OCI-LY7 (cell line): Measurements from ENCODE around the gene C6orf52. TPM values are rescaled to one million over a fixed set of nuclear protein-coding genes. Genes with fewer than 3 reads are reported as not detected.
"Not testable (repeated sequence)": the region's sequence is repeated elsewhere in the genome, so short reads cannot be mapped to it uniquely, and the experiment has no call there.

Experiments
- BruUV-seq: library from RNA; stranded (reverse); fragments of 400-500 nt; replicated peaks from 2 replicates; lab custom pipeline; 2021; lab: Mats Ljungman, UMichigan
- CTCF ChIA-PET: fragments of 300-600 bp; sonication (Branson Sonifier 250); formaldehyde crosslinking; loops from one replicate; lab custom pipeline; 2022; ENCODE audit warnings: antibody characterized with exemption; ENCODE audit not compliant: unreplicated experiment; lab: Charles Lee
- POLR2A ChIA-PET: fragments of 300-600 bp; sonication (Branson Sonifier 250); formaldehyde crosslinking; loops from one replicate; lab custom pipeline; 2022; ENCODE audit warnings: antibody characterized with exemption; lab: Charles Lee
- DNase-seq: peaks from one replicate; pipeline ENCODE4 v3.0.0-alpha.2; 2015; ENCODE audit warnings: low spot score
- H2AFZ ChIP-seq: fragments of 200-600 bp; sonication (generic), shearing (Covaris generic); 2 replicates; pipeline ENCODE4 v1.6.1; 2014; ENCODE audit warnings: mild to moderate bottlenecking, antibody characterized with exemption, low read length, moderate library complexity
- H3K27ac ChIP-seq: fragments of 200-600 bp; sonication (generic); 2 replicates; pipeline ENCODE4 v1.5.1; 2014; ENCODE audit warnings: mixed run types, low read depth, mild to moderate bottlenecking, moderate library complexity, low read length, inconsistent platforms; ENCODE audit not compliant: poor library complexity, severe bottlenecking
- H3K36me3 ChIP-seq: fragments of 200-600 bp; sonication (generic); 2 replicates; pipeline ENCODE4 v1.6.1; 2014; ENCODE audit warnings: mild to moderate bottlenecking, antibody characterized with exemption, low read length, moderate library complexity, mixed read lengths; ENCODE audit not compliant: insufficient read depth
- H3K4me1 ChIP-seq: fragments of 200-600 bp; sonication (generic); 2 replicates; pipeline ENCODE4 v1.5.1; 2014; ENCODE audit warnings: mild to moderate bottlenecking, low read length; ENCODE audit not compliant: insufficient read depth, poor library complexity, severe bottlenecking
- H3K4me2 ChIP-seq: fragments of 200-600 bp; sonication (generic); 2 replicates; pipeline ENCODE4 v1.6.1; 2014; ENCODE audit warnings: mild to moderate bottlenecking, low read length
- H3K4me3 ChIP-seq: fragments of 200-600 bp; sonication (generic); 2 replicates; pipeline ENCODE4 v1.5.1; 2014; ENCODE audit warnings: mild to moderate bottlenecking, low read depth, low read length; ENCODE audit not compliant: poor library complexity, severe bottlenecking
- H3K79me2 ChIP-seq: fragments of 200-600 bp; sonication (generic); 2 replicates; pipeline ENCODE4 v1.6.1; 2016; ENCODE audit warnings: low read depth, mild to moderate bottlenecking, low read length, moderate library complexity, mixed read lengths; ENCODE audit not compliant: insufficient read depth
- H3K9me2 ChIP-seq: fragments of 200-600 bp; sonication (generic); 2 replicates; pipeline ENCODE4 v1.6.1; 2016; ENCODE audit warnings: mild to moderate bottlenecking, low read length, mixed read lengths; ENCODE audit not compliant: insufficient read depth
- H3K9me3 ChIP-seq: fragments of 200-600 bp; sonication (generic); 2 replicates; pipeline ENCODE4 v1.6.1; 2014; ENCODE audit warnings: mild to moderate bottlenecking, mixed run types, low read length, mixed read lengths
- H4K20me1 ChIP-seq: fragments of 200-600 bp; sonication (generic); 2 replicates; pipeline ENCODE4 v1.6.1; 2014; ENCODE audit warnings: mild to moderate bottlenecking, antibody characterized with exemption, low read length, moderate library complexity, mixed read lengths; ENCODE audit not compliant: insufficient read depth
- CTCF ChIP-seq: fragments of 200-600 bp; sonication (generic); conservative IDR thresholded peaks from 2 replicates; pipeline ENCODE4 v1.5.1; 2014; ENCODE audit warnings: mild to moderate bottlenecking, antibody characterized with exemption, low read length, moderate library complexity, mixed read lengths
- EZH2phosphoT487 ChIP-seq: fragments of 200-600 bp; sonication (generic); IDR thresholded peaks from 2 replicates; pipeline ENCODE4 v1.6.1; 2018; ENCODE audit warnings: low read depth, borderline replicate concordance, mild to moderate bottlenecking, mixed run types, antibody characterized with exemption, low read length, moderate library complexity, mixed read lengths
- intact Hi-C: fragments of 100-400 bp; cut with micrococcal nuclease; formaldehyde crosslinking; loops from one replicate; pipeline ENCODE4 v1.10.0; 2022; ENCODE audit not compliant: unreplicated experiment
- total RNA-seq, 2 experiments: library from RNA; depleted of rRNA in 1 of 2; stranded (reverse); fragments of >200 nt in 1 of 2; shearing (Covaris generic) in 1 of 2; gene quantifications; 2 replicates each; pipeline ENCODE4 v1.2.3, GENCODE V29; 2014 to 2022

Gene C6orf52
- total RNA-seq, 2 experiments from 2014 or later: 0.66 TPM; not detected in 1

GRCh38 chr6:10676403-10676802 is 18.0 kb downstream of the C6orf52 start:
- Histone ChIP-seq H3K4me1 (no peaks in the 10 kb centered on the region), H4K20me1 (no peaks in the 10 kb centered on the region), H3K9me3 (no peaks in the 10 kb centered on the region; the same call in 1 of the 2 replicates), H3K9me2 (no peaks in the 10 kb centered on the region), H3K79me2 (no peaks in the 10 kb centered on the region), H3K4me2 (no peak overlapping the region), H3K4me3 (no peak overlapping the region), H3K36me3 (no peaks in the 10 kb centered on the region), H3K27ac (no peak overlapping the region), H2AFZ (no peak overlapping the region)
- TF ChIP-seq EZH2phosphoT487 (no peak), CTCF (no peak)
- DNase-seq: no peak
- ChIA-PET POLR2A (interaction anchor here (0.9 kb wide), 1 partner anchor 8 kb away, joined by 3 read pairs; no protein-coding TSS in a partner anchor), CTCF (no interaction called here)
- intact Hi-C loops: no loop called here
- no TSS peak for BruUV-seq

- no peaks in the 10 kb centered on the region for H3K9me2 ChIP-seq
- TF ChIP-seq EZH2phosphoT487: no peak
- TF ChIP-seq CTCF: no peak
- H3K4me3 ChIP-seq: no peak overlapping the region
- DNase-seq: no peak
- no peak overlapping the region for H3K27ac ChIP-seq
- H3K4me2 ChIP-seq: no peak overlapping the region
- ChIA-PET CTCF (no interaction called here), POLR2A (interaction anchor here (1.1 kb wide), 1 partner anchor 28 kb away, joined by 3 read pairs; no protein-coding TSS in a partner anchor)
- no peaks in the 10 kb centered on the region for H3K9me3 ChIP-seq
- no peaks in the 10 kb centered on the region for H3K4me1 ChIP-seq
- intact Hi-C loops: no loop called here
- no peaks in the 10 kb centered on the region for H3K79me2 ChIP-seq
- H3K36me3 ChIP-seq: no peaks in the 10 kb centered on the region
- H4K20me1 ChIP-seq: no peaks in the 10 kb centered on the region
- no TSS peak for BruUV-seq
- H2AFZ ChIP-seq: no peak overlapping the region
These were observed 26.1 kb downstream of the C6orf52 start for GRCh38 chr6:10668126-10668917.

- POLR2A ChIA-PET: interaction anchor here (0.8 kb wide), 1 partner anchor 185 kb away, joined by 3 read pairs; no protein-coding TSS in a partner anchor
These were observed 28.8 kb downstream of the C6orf52 start for GRCh38 chr6:10665595-10665994.

More at GRCh38 chr6:10665595-10665994, 28.8 kb downstream of the C6orf52 start:
- H3K9me2 ChIP-seq, intact Hi-C loops, H3K79me2 ChIP-seq, H3K36me3 ChIP-seq, H4K20me1 ChIP-seq, H3K4me1 ChIP-seq, DNase-seq, H2AFZ ChIP-seq, H3K27ac ChIP-seq, H3K4me2 ChIP-seq, H3K4me3 ChIP-seq, BruUV-seq, H3K9me3 ChIP-seq: not testable (repeated sequence)
- CTCF ChIA-PET: interaction anchor here (0.7 kb wide), 1 partner anchor 155 kb away, joined by 4 read pairs; no protein-coding TSS in a partner anchor
